Loucy (cell line): ENCODE data around the gene CRISP2.
"Not testable (repeated sequence)": the region's sequence is repeated elsewhere in the genome, so short reads cannot be mapped to it uniquely, and the experiment has no call there.

Experiments
- H2AFZ ChIP-seq: fragments of 200-600 bp; sonication (generic); 2 replicates; pipeline ENCODE4 v1.6.0; 2016; ENCODE audit warnings: antibody characterized with exemption, mild to moderate bottlenecking, low read length, moderate library complexity
- H3F3A ChIP-seq: fragments of 200-600 bp; 2 replicates; pipeline ENCODE4 v1.6.0; 2016; ENCODE audit warnings: antibody characterized with exemption, low read depth, mild to moderate bottlenecking
- H3K27me3 ChIP-seq: fragments of 200-600 bp; sonication (generic); 2 replicates; pipeline ENCODE4 v1.6.1; 2014; ENCODE audit warnings: low read length, mild to moderate bottlenecking; ENCODE audit not compliant: insufficient read depth, poor library complexity, severe bottlenecking
- H3K36me3 ChIP-seq: fragments of 200-600 bp; sonication (generic); 2 replicates; pipeline ENCODE4 v1.6.1; 2016; ENCODE audit warnings: low read length; ENCODE audit not compliant: insufficient read depth
- H3K4me1 ChIP-seq: fragments of 200-600 bp; sonication (generic); 2 replicates; pipeline ENCODE4 v1.5.1; 2014; ENCODE audit warnings: low read length, mild to moderate bottlenecking; ENCODE audit not compliant: insufficient read depth, poor library complexity, severe bottlenecking
- H3K4me2 ChIP-seq: fragments of 200-600 bp; sonication (generic); 2 replicates; pipeline ENCODE4 v1.6.0; 2014; ENCODE audit warnings: antibody characterized with exemption, low read length, low read depth, mild to moderate bottlenecking; ENCODE audit not compliant: poor library complexity, severe bottlenecking
- H3K4me3 ChIP-seq: fragments of 200-600 bp; sonication (generic); 2 replicates; pipeline ENCODE4 v1.5.1; 2014; ENCODE audit warnings: low read length, mild to moderate bottlenecking, mixed read lengths; ENCODE audit not compliant: poor library complexity, severe bottlenecking
- H3K79me2 ChIP-seq: fragments of 200-600 bp; sonication (generic); 2 replicates; pipeline ENCODE4 v1.6.1; 2014; ENCODE audit warnings: low read length; ENCODE audit not compliant: insufficient read depth
- H3K9ac ChIP-seq: fragments of 200-600 bp; sonication (generic); 2 replicates; pipeline ENCODE4 v1.6.0; 2014; ENCODE audit warnings: mild to moderate bottlenecking, low read depth, low read length, moderate library complexity; ENCODE audit not compliant: poor library complexity, severe bottlenecking
- H3K9me2 ChIP-seq: fragments of 200-600 bp; sonication (generic); replicated peaks from 2 replicates; pipeline ENCODE4 v1.6.1; 2016; ENCODE audit warnings: low read depth, low read length, mixed read lengths
- H3K9me3 ChIP-seq: fragments of 200-600 bp; sonication (generic); 2 replicates; pipeline ENCODE4 v1.6.1; 2014; ENCODE audit warnings: mild to moderate bottlenecking, antibody characterized with exemption, low read length, low read depth; ENCODE audit not compliant: insufficient read depth
- H4K20me1 ChIP-seq: fragments of 200-600 bp; sonication (generic); 2 replicates; pipeline ENCODE4 v1.6.0; 2014; ENCODE audit warnings: antibody characterized with exemption, low read length, mild to moderate bottlenecking; ENCODE audit not compliant: insufficient read depth, poor library complexity, severe bottlenecking
- EZH2phosphoT487 ChIP-seq: fragments of 200-600 bp; IDR thresholded peaks from 2 replicates; pipeline ENCODE4 v1.6.1; 2018; ENCODE audit warnings: antibody characterized with exemption, mild to moderate bottlenecking, moderate library complexity, borderline replicate concordance
- TF ChIP-seq, protein P1 (sequence below): fragments of 200-600 bp; sonication (generic); conservative IDR thresholded peaks from 2 replicates; pipeline ENCODE4 v1.5.1; 2014; ENCODE audit warnings: mild to moderate bottlenecking, antibody characterized with exemption, low read length

Gene CRISP2

DNA sequence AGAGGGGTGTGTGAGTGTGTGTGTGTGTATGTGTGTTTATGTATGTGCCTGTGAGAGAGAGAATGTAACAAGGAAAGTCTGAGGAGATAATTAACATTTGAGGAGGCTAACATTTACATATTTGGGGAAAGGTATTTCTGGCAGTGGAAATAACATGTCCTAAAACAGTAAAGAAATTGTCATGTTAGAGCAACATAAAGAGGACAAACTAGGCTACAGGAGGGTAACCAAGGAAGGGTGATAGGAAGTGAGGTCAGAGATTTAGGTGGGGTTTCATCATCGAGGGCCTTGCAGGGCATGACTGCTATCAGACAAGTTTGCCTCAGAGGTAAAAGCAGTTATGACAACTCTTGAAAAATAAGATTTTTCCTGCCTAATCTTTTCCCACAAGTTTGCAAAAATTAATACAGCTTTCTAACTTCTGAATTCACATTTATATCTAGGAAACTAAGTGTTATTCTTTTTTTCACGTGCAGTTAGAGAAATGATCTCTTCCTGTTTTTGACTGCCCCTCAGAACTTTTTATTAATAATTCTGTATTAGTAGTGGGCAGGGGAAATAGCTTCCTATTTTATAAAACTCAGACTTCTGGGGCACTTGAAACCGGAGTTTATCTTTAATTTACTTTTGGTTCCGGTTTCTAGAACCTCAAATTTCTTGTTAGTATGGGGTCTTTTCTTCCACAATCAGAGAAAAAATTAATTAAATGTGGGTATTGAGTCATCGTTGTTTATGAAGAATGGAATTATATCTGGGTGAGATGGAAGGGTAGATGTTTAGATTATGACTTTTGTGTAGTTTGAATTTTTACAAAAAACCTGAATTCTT is 46.2 kb downstream of the CRISP2 start:
- Histone ChIP-seq H3K4me3 (no peak overlapping the region), H4K20me1 (no peaks in the 10 kb centered on the region), H3K4me1 (no peaks in the 10 kb centered on the region), H3K9me3 (no peaks in the 10 kb centered on the region), H3K9ac (no peak overlapping the region), H3K79me2 (no peaks in the 10 kb centered on the region), H2AFZ (no peak overlapping the region), H3K27me3 (no peaks in the 10 kb centered on the region), H3K36me3 (no peaks in the 10 kb centered on the region), H3K4me2 (no peak overlapping the region), H3K9me2 (no peaks in the 10 kb centered on the region; the same call in 1 of the 2 replicates), H3F3A (no peaks in the 10 kb centered on the region)
- no peak for TF ChIP-seq EZH2phosphoT487
- TF ChIP-seq, protein P1, sequence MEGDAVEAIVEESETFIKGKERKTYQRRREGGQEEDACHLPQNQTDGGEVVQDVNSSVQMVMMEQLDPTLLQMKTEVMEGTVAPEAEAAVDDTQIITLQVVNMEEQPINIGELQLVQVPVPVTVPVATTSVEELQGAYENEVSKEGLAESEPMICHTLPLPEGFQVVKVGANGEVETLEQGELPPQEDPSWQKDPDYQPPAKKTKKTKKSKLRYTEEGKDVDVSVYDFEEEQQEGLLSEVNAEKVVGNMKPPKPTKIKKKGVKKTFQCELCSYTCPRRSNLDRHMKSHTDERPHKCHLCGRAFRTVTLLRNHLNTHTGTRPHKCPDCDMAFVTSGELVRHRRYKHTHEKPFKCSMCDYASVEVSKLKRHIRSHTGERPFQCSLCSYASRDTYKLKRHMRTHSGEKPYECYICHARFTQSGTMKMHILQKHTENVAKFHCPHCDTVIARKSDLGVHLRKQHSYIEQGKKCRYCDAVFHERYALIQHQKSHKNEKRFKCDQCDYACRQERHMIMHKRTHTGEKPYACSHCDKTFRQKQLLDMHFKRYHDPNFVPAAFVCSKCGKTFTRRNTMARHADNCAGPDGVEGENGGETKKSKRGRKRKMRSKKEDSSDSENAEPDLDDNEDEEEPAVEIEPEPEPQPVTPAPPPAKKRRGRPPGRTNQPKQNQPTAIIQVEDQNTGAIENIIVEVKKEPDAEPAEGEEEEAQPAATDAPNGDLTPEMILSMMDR = no peak

DNA sequence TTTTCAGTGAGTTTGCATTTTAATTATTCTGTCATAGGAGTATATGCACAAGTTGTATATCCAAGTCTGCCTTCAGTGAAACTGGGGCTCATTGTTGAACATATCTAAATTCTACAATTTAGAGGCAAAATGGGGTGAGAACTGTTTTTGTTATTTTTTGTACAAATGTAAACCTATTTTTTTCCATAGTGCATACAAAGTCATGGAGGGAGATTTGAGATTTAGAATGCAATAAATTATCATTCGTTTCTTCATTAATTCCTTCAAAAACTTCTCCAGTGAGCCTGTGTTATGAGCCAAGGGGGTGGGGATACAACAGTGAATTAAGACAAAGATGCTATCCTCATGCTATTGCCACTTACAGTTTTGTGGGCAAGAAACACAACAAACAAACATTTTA is 46.9 kb downstream of the CRISP2 start:
- TF ChIP-seq, protein P1 = no peak
- TF ChIP-seq EZH2phosphoT487 = no peak
- no peak overlapping the region for H3K4me2 ChIP-seq
- H3K27me3 ChIP-seq = no peaks in the 10 kb centered on the region
- no peaks in the 10 kb centered on the region for H3F3A ChIP-seq
- no peak overlapping the region for H3K9ac ChIP-seq
- no peaks in the 10 kb centered on the region for H4K20me1 ChIP-seq
- no peaks in the 10 kb centered on the region for H3K79me2 ChIP-seq
- H3K9me2 ChIP-seq = no peaks in the 10 kb centered on the region; the same call in 1 of the 2 replicates
- no peak overlapping the region for H3K4me3 ChIP-seq
- no peaks in the 10 kb centered on the region for H3K4me1 ChIP-seq
- H3K9me3 ChIP-seq = no peaks in the 10 kb centered on the region
- H3K36me3 ChIP-seq = no peaks in the 10 kb centered on the region
- no peak overlapping the region for H2AFZ ChIP-seq

GRCh38 chr6:49664817-49665216 is 48.5 kb downstream of the CRISP2 start:
- Histone ChIP-seq H4K20me1 (no peaks in the 10 kb centered on the region), H3K79me2 (no peaks in the 10 kb centered on the region), H3K9me2 (no peaks in the 10 kb centered on the region), H3K27me3 (no peaks in the 10 kb centered on the region), H3K4me2 (no peak overlapping the region), H3F3A (no peaks in the 10 kb centered on the region), H3K9me3 (no peaks in the 10 kb centered on the region), H2AFZ (no peak overlapping the region), H3K9ac (no peak overlapping the region), H3K36me3 (no peaks in the 10 kb centered on the region), H3K4me1 (no peaks in the 10 kb centered on the region), H3K4me3 (no peak overlapping the region)
- TF ChIP-seq, protein P1 = no peak
- no peak for TF ChIP-seq EZH2phosphoT487

DNA sequence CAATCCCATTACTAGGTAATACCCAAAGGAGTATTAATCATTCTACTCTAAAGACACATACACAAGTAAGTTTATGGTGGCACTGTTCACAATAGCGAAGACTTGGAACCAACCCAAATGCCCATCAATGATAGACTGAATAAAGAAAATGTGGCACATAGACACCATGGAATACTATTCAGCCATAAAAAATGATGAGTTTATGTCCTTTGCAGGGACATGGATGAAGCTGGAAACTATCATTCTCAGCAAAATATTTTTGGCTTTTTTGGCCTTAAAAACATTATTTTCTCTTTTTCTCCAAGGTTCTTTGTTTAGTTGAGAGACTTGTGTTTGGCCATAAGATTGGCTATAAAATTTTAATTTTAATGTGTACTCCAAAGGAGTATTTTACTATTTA is 49.3 kb downstream of the CRISP2 start:
- not testable (repeated sequence) for H3K4me3 ChIP-seq, H3K36me3 ChIP-seq, H3F3A ChIP-seq, H4K20me1 ChIP-seq, H3K9me3 ChIP-seq, H3K79me2 ChIP-seq, H3K9me2 ChIP-seq, H3K4me1 ChIP-seq, H3K27me3 ChIP-seq, H2AFZ ChIP-seq, H3K4me2 ChIP-seq, H3K9ac ChIP-seq
